Measurements from ENCODE around the gene ATP2A3. TPM values are rescaled to one million over a fixed set of nuclear protein-coding genes. Genes with fewer than 3 reads are reported as not detected.

The ATP2A3 gene
- total RNA-seq, 1 donor from 2014 or later = under 0.01 TPM

- H3K36me3 ChIP-seq (ENCODE audit: control insufficient read depth, insufficient read depth, low read length) = no peaks in the 10 kb centered on the region
- no peak for FAIRE-seq
- DNase-seq (ENCODE audit: low read depth) = no peak
- H3K27me3 ChIP-seq (ENCODE audit: control insufficient read depth, insufficient read depth, low read length) = peaks cover 2% of the 10 kb centered on the region
- TF ChIP-seq, protein P1, sequence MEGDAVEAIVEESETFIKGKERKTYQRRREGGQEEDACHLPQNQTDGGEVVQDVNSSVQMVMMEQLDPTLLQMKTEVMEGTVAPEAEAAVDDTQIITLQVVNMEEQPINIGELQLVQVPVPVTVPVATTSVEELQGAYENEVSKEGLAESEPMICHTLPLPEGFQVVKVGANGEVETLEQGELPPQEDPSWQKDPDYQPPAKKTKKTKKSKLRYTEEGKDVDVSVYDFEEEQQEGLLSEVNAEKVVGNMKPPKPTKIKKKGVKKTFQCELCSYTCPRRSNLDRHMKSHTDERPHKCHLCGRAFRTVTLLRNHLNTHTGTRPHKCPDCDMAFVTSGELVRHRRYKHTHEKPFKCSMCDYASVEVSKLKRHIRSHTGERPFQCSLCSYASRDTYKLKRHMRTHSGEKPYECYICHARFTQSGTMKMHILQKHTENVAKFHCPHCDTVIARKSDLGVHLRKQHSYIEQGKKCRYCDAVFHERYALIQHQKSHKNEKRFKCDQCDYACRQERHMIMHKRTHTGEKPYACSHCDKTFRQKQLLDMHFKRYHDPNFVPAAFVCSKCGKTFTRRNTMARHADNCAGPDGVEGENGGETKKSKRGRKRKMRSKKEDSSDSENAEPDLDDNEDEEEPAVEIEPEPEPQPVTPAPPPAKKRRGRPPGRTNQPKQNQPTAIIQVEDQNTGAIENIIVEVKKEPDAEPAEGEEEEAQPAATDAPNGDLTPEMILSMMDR (IDR thresholded peaks at IDR 0.05; ENCODE audit: insufficient read depth, low read length, severe bottlenecking) = no peak
- no peak overlapping the region for H3K4me3 ChIP-seq (ENCODE audit: low read depth, low read length)
Measured at GRCh38 chr17:3925684-3926485, 38.4 kb downstream of the ATP2A3 start.

GRCh38 chr17:3924512-3925350 lies 39.5 kb downstream of the ATP2A3 start:
- DNase-seq (ENCODE audit: low read depth) (no peak), FAIRE-seq (no peak)
- Histone ChIP-seq H3K36me3 (ENCODE audit: control insufficient read depth, insufficient read depth, low read length) (no peaks in the 10 kb centered on the region), H3K4me3 (ENCODE audit: low read depth, low read length) (no peak overlapping the region), H3K27me3 (ENCODE audit: control insufficient read depth, insufficient read depth, low read length) (peaks cover 2% of the 10 kb centered on the region)
- TF ChIP-seq, protein P1 (IDR thresholded peaks at IDR 0.05; ENCODE audit: insufficient read depth, low read length, severe bottlenecking) = no peak

DNA sequence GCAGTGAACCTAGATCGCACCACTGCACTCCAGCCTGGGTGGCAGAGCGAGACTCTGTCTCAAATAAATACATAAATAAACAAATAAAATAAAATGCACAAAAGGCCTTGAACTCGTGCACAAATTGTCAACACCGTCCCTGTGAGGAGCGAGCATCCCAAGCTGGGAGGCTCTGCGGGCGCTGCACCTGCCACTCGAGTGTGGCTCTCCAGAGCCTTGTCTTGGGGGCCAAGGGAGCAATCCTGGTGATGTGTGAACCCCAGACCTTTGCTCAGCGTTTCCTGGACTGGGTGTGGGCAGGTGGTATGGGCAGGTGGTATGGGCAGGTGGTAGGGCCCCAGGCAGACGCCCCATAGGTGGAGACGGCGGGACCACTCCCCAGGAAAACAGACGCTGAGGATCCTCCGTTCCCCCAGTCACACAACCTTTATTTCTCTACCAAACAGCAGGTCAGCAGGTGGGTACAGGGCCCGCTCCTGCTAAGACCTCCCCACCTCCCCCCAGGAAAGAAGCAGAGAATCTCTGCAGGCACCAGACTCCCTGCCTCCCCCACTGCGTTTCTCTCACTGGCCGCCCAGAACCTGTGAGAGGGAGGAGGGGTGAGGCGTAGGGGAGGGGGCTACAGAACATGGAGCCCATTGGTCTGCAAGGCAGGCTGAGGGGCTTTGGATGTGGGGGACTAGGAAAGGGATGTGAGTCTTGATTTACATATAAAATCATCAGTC lies 40.6 kb downstream of the ATP2A3 start:
- no peak for DNase-seq (ENCODE audit: low read depth)
- FAIRE-seq = no peak
- no peak overlapping the region for H3K4me3 ChIP-seq (ENCODE audit: low read depth, low read length)
- TF ChIP-seq, protein P1 (IDR thresholded peaks at IDR 0.05; ENCODE audit: insufficient read depth, low read length, severe bottlenecking) = no peak
- H3K36me3 ChIP-seq (ENCODE audit: control insufficient read depth, insufficient read depth, low read length) = no peaks in the 10 kb centered on the region
- peaks cover 2% of the 10 kb centered on the region for H3K27me3 ChIP-seq (ENCODE audit: control insufficient read depth, insufficient read depth, low read length)

- no peaks in the 10 kb centered on the region for H3K36me3 ChIP-seq (ENCODE audit: control insufficient read depth, insufficient read depth, low read length)
- DNase-seq (ENCODE audit: low read depth) (no peak), FAIRE-seq (no peak)
- TF ChIP-seq, protein P1 (IDR thresholded peaks at IDR 0.05; ENCODE audit: insufficient read depth, low read length, severe bottlenecking) = no peak
- H3K4me3 ChIP-seq (ENCODE audit: low read depth, low read length) = no peak overlapping the region
- H3K27me3 ChIP-seq (ENCODE audit: control insufficient read depth, insufficient read depth, low read length) = no peaks in the 10 kb centered on the region
Measured at GRCh38 chr17:3922765-3923164, 41.5 kb downstream of the ATP2A3 start.

GRCh38 chr17:3921502-3922319 lies 42.5 kb downstream of the ATP2A3 start:
- DNase-seq (ENCODE audit: low read depth) (no peak), FAIRE-seq (no peak)
- H3K4me3 ChIP-seq (ENCODE audit: low read depth, low read length) = no peak overlapping the region
- H3K27me3 ChIP-seq (ENCODE audit: control insufficient read depth, insufficient read depth, low read length) = peaks cover 2% of the 10 kb centered on the region
- TF ChIP-seq, protein P1 (IDR thresholded peaks at IDR 0.05; ENCODE audit: insufficient read depth, low read length, severe bottlenecking) = no peak
- H3K36me3 ChIP-seq (ENCODE audit: control insufficient read depth, insufficient read depth, low read length) = no peaks in the 10 kb centered on the region
